Subcutaneous adipose tissue (tissue), 4 donors: Measurements from ENCODE around the gene RESF1. TPM values are rescaled to one million over a fixed set of nuclear protein-coding genes. Genes with fewer than 3 reads are reported as not detected.

Experiments
- CTCF ChIP-seq: fragments of 450-650 bp; IDR thresholded peaks from one replicate; pipeline ENCODE4 v1.5.1; 2016; ENCODE audit warnings: low read depth, mild to moderate bottlenecking, control low read depth, antibody characterized with exemption, moderate library complexity
- total RNA-seq, 4 donors: library from RNA; depleted of rRNA; stranded (reverse); fragments of >200 nt; gene quantifications; one replicate each; pipeline ENCODE4 v1.1.0, GENCODE V29; 2016

RESF1 gene
- 10 to 100 TPM; 54.1 to 88.7 (median 85.3) TPM for total RNA-seq

- TF ChIP-seq CTCF = no peak
These were observed at the start of gene RESF1 for GRCh38 chr12:31959161-31959700. RESF1 (plus strand) TSS chr12:31959415; CDS start chr12:31980956, 21,541 bp downstream.

- no peak for TF ChIP-seq CTCF
These were observed 44.3 kb upstream of the RESF1 start for GRCh38 chr12:31914927-31915326.

DNA sequence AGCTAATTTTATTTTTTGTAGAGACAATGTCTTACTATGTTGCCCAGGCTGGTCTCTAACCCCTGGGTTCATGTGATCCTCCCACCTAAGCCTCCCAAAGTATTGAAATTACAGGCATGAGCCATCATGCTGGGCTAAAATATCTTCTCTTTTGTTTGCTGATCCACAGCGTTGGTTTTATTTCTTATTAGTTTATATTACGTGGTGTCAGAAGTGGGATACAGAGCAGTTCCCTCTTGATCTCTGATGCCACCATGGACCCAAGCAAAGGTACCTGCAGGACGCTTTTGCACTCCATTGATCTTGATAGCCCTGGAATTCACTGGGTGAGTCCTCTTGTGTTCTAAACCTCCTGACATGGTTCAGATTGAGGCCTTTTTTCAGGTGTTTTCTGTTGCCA lies 43.8 kb upstream of the RESF1 start:
- TF ChIP-seq CTCF = no peak

DNA sequence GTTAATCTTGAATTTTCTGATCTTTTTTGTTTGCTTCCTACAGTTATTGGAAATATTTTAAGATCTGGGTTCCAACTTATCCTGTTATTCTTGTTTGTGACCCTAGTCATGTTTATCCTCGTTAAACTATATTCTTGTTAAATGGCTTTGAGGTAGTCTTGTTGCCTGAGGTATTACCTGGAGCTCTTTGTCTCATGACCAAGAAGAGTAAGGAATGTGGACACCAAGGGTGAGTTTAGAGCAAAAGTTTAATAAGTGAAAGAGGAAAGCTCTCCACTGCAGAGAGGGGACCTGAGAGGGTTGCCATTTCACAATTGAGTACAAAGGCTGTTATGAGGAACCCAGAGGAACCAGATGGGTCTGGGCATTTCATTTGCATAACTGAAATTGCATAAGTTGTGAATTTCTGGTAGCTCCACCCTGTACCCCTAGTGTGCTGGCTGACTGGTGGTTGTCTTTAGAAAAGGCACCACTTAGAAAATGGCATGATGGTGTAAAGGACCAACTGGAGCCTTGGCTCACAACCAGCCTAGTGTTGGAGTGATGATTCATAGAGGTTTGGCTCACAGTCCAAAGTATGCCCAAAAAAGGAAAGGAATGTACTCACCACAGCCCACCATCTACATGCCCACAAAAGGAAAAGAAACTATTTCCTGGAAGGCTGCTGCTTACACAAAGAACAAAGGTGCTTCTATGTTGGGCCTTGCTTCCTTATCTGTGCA lies 36.7 kb upstream of the RESF1 start:
- no peak for TF ChIP-seq CTCF

GRCh38 chr12:31923063-31923412 lies 36.2 kb upstream of the RESF1 start:
- no peak for TF ChIP-seq CTCF

GRCh38 chr12:31928246-31929026 lies 30.8 kb upstream of the RESF1 start:
- TF ChIP-seq CTCF = no peak

- no peak for TF ChIP-seq CTCF
These were observed 30.1 kb upstream of the RESF1 start for GRCh38 chr12:31929027-31929526.
